Osteoblast (primary cell): ENCODE results near the gene CASP10. TPM values are rescaled to one million over a fixed set of nuclear protein-coding genes. Genes with fewer than 3 reads are reported as not detected.
A peak's percentile ranks its signal among the peaks of the same experiment; 100 is the strongest.

ENCODE experiments used
- DNase-seq: peaks from one replicate; pipeline ENCODE4 v3.0.0; 2011; ENCODE audit warnings: low spot score, mixed read lengths; ENCODE audit not compliant: insufficient read length; ENCODE audit errors: missing footprints
- H2AFZ ChIP-seq: 2 replicates; pipeline ENCODE4 v1.6.0; 2011; ENCODE audit warnings: mild to moderate bottlenecking, low read length
- H3K27ac ChIP-seq: 2 replicates; pipeline ENCODE4 v1.5.1; 2011; ENCODE audit warnings: mild to moderate bottlenecking, low read depth, low read length, moderate library complexity
- H3K27me3 ChIP-seq: 2 replicates; pipeline ENCODE4 v1.6.0; 2012; ENCODE audit warnings: mild to moderate bottlenecking, control low read depth, inconsistent platforms, low read length, moderate library complexity; ENCODE audit not compliant: insufficient read depth
- H3K36me3 ChIP-seq: 2 replicates; pipeline ENCODE4 v1.5.1; 2011; ENCODE audit warnings: mild to moderate bottlenecking, low read length, control low read depth, moderate library complexity; ENCODE audit not compliant: insufficient read depth
- H3K4me1 ChIP-seq: 2 replicates; pipeline ENCODE4 v1.5.1; 2011; ENCODE audit warnings: mild to moderate bottlenecking, low read length, control low read depth, moderate library complexity; ENCODE audit not compliant: insufficient read depth
- H3K4me2 ChIP-seq: 2 replicates; pipeline ENCODE4 v1.6.0; 2011; ENCODE audit warnings: mild to moderate bottlenecking, low read length; ENCODE audit not compliant: insufficient read depth
- H3K4me3 ChIP-seq: fragments of 200-600 bp; sonication (generic); 3 replicates; pipeline ENCODE4 v1.5.1; 2012; ENCODE audit warnings: mild to moderate bottlenecking, low read length, inconsistent platforms; ENCODE audit not compliant: insufficient read depth
- H3K79me2 ChIP-seq: 2 replicates; pipeline ENCODE4 v1.6.0; 2012; ENCODE audit warnings: mild to moderate bottlenecking, low read length, control low read depth, inconsistent platforms; ENCODE audit not compliant: insufficient read depth
- H3K9me3 ChIP-seq: 2 replicates; pipeline ENCODE4 v1.5.1; 2011; ENCODE audit warnings: low read depth, low read length, control low read depth
- H4K20me1 ChIP-seq: 2 replicates; pipeline ENCODE4 v1.6.0; 2012; ENCODE audit warnings: mild to moderate bottlenecking, low read length, control low read depth; ENCODE audit not compliant: insufficient read depth
- CTCF ChIP-seq: IDR thresholded peaks from 2 replicates; pipeline ENCODE4 v1.5.1; 2011; ENCODE audit warnings: mild to moderate bottlenecking, low read depth, low read length, moderate library complexity; ENCODE audit errors: extremely low read depth
- total RNA-seq: library from RNA; depleted of rRNA; stranded (reverse); fragments of >200 nt; gene quantifications from 2 replicates; pipeline ENCODE4 v1.2.3, GENCODE V29; 2012

CASP10 gene
- total RNA-seq, 1 donor, result 3.3 TPM

DNA sequence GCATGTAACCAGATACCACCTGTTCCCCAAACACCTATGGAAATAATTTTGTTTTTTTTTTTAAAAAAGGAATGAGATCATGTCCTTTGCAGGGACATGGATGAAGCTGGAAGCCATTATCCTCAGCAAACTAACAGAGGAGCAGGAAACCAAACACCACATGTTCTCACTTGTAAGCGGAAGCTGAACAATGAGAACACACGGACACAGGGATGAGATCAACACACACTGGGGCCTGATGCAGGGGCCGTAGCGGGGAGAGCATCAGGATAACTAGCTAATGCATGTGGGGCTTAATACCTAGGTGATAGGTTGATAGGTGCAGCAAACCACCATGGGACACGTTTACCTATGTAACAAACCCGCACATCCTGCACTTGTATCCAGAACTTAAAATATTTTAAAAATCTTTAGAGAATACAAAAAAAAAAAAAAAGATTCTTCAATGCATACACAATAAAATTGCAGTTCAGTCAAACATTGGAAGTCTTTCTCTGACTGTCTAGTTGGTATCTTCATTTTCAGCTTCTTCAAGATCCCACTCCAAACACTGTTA is 11.6 kb upstream of the CASP10 start:
- Histone ChIP-seq H3K9me3 (no peaks in the 10 kb centered on the region), H3K4me3 (no peak overlapping the region), H3K79me2 (no peaks in the 10 kb centered on the region), H3K4me1 (no peaks in the 10 kb centered on the region), H3K27me3 (no peaks in the 10 kb centered on the region), H3K4me2 (no peak overlapping the region), H2AFZ (no peak overlapping the region), H3K36me3 (peaks cover 9% of the 10 kb centered on the region), H3K27ac (no peak overlapping the region), H4K20me1 (no peaks in the 10 kb centered on the region)
- DNase-seq, result no peak
- TF ChIP-seq CTCF, result no peak

- Histone ChIP-seq H3K79me2 (no peaks in the 10 kb centered on the region), H2AFZ (no peak overlapping the region), H3K27ac (no peak overlapping the region), H3K4me1 (no peaks in the 10 kb centered on the region), H3K9me3 (no peaks in the 10 kb centered on the region), H3K4me2 (no peak overlapping the region), H4K20me1 (no peaks in the 10 kb centered on the region), H3K36me3 (peaks cover 4% of the 10 kb centered on the region), H3K27me3 (no peaks in the 10 kb centered on the region), H3K4me3 (no peak overlapping the region)
- DNase-seq, result no peak
- TF ChIP-seq CTCF, result no peak
Observed at GRCh38 chr2:201172279-201172678, 10.7 kb upstream of the CASP10 start.

GRCh38 chr2:201174687-201175086 is 8.3 kb upstream of the CASP10 start:
- no peaks in the 10 kb centered on the region for H4K20me1 ChIP-seq
- H3K79me2 ChIP-seq, result no peaks in the 10 kb centered on the region
- H3K36me3 ChIP-seq, result no peaks in the 10 kb centered on the region
- no peak overlapping the region for H3K4me3 ChIP-seq
- DNase-seq, result no peak
- H3K9me3 ChIP-seq, result no peaks in the 10 kb centered on the region
- no peak overlapping the region for H3K27ac ChIP-seq
- no peak for TF ChIP-seq CTCF
- no peaks in the 10 kb centered on the region for H3K4me1 ChIP-seq
- H3K4me2 ChIP-seq, result no peak overlapping the region
- no peaks in the 10 kb centered on the region for H3K27me3 ChIP-seq
- no peak overlapping the region for H2AFZ ChIP-seq

- H3K4me3 ChIP-seq, result no peak overlapping the region
- H3K27ac ChIP-seq, result no peak overlapping the region
- no peaks in the 10 kb centered on the region for H3K27me3 ChIP-seq
- no peaks in the 10 kb centered on the region for H3K9me3 ChIP-seq
- no peaks in the 10 kb centered on the region for H4K20me1 ChIP-seq
- no peak for TF ChIP-seq CTCF
- H3K4me2 ChIP-seq, result peak overlapping the region; percentile 40
- no peak overlapping the region for H2AFZ ChIP-seq
- no peak for DNase-seq
- no peaks in the 10 kb centered on the region for H3K36me3 ChIP-seq
- H3K79me2 ChIP-seq, result no peaks in the 10 kb centered on the region
- no peaks in the 10 kb centered on the region for H3K4me1 ChIP-seq
Observed at GRCh38 chr2:201176081-201176481, 6.9 kb upstream of the CASP10 start.
